KMS-11 (cell line): Measurements from ENCODE around the gene C9orf85.

Experiments
- H2AFZ ChIP-seq: fragments of 200-600 bp; sonication (generic); 2 replicates; pipeline ENCODE4 v1.6.1; 2016; ENCODE audit warnings: antibody characterized with exemption, mixed run types, low read depth
- H3K27ac ChIP-seq: fragments of 200-600 bp; sonication (generic); 2 replicates; pipeline ENCODE4 v1.6.1; 2016; ENCODE audit warnings: mild to moderate bottlenecking, mixed run types
- H3K27me3 ChIP-seq: fragments of 200-600 bp; sonication (generic); 2 replicates; pipeline ENCODE4 v1.6.1; 2017; ENCODE audit warnings: mild to moderate bottlenecking, low read depth, mixed run types, moderate library complexity; ENCODE audit not compliant: insufficient read depth
- H3K36me3 ChIP-seq: fragments of 200-600 bp; sonication (generic); 2 replicates; pipeline ENCODE4 v1.6.1; 2017; ENCODE audit warnings: mild to moderate bottlenecking, mixed run types; ENCODE audit not compliant: insufficient read depth
- H3K4me1 ChIP-seq: fragments of 200-600 bp; sonication (generic); 2 replicates; pipeline ENCODE4 v1.6.1; 2016; ENCODE audit warnings: mild to moderate bottlenecking, low read depth, mixed run types; ENCODE audit not compliant: poor library complexity, severe bottlenecking
- H3K4me2 ChIP-seq: fragments of 200-600 bp; sonication (generic); 2 replicates; pipeline ENCODE4 v1.7.0; 2016; ENCODE audit warnings: mild to moderate bottlenecking, mixed run types
- H3K4me3 ChIP-seq: fragments of 200-600 bp; sonication (generic); IDR thresholded peaks from 2 replicates; pipeline ENCODE4 v1.6.1; 2017; ENCODE audit warnings: low read depth, low read length, mixed read lengths; ENCODE audit not compliant: insufficient read depth
- H3K79me2 ChIP-seq: fragments of 200-600 bp; sonication (generic); 2 replicates; pipeline ENCODE4 v1.6.1; 2016; ENCODE audit warnings: low read depth, mixed run types; ENCODE audit not compliant: insufficient read depth
- H3K9ac ChIP-seq: fragments of 200-600 bp; sonication (generic); 2 replicates; pipeline ENCODE4 v1.6.1; 2016; ENCODE audit warnings: mild to moderate bottlenecking, mixed run types
- H4K20me1 ChIP-seq: fragments of 200-600 bp; sonication (generic); 2 replicates; pipeline ENCODE4 v1.6.1; 2016; ENCODE audit warnings: mild to moderate bottlenecking, mixed run types; ENCODE audit not compliant: insufficient read depth
- TF ChIP-seq, protein P1 (sequence below): fragments of 200-600 bp; sonication (generic); conservative IDR thresholded peaks from 2 replicates; pipeline ENCODE4 v1.6.1; 2017; ENCODE audit warnings: low read depth, mild to moderate bottlenecking, antibody characterized with exemption, low read length, moderate library complexity, mixed read lengths

The C9orf85 gene

DNA sequence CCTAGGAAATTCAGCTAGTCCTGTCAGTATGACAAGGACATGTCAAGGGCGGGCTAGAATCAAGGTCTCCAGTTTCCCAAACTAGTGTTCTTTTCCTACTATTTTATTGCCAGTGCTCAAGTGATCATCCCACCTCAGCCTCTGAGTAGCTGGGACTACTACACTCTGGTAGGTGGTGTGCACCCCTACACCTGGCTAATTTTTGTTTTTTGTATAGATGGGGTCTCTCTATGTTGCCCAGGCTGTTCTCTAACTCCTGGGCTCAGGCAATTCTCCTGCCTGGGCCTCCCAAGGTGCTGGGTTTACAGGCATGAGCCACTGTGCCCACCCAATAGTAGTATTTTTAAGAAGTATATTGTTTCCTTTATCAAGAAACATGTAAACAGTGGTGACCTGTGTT lies 54.0 kb downstream of the C9orf85 start:
- Histone ChIP-seq H3K36me3 (no peaks in the 10 kb centered on the region), H3K9ac (no peak overlapping the region), H3K4me2 (no peak overlapping the region), H3K79me2 (no peaks in the 10 kb centered on the region), H3K27ac (no peak overlapping the region), H3K27me3 (no peaks in the 10 kb centered on the region), H4K20me1 (no peaks in the 10 kb centered on the region), H3K4me3 (no peak overlapping the region), H3K4me1 (no peaks in the 10 kb centered on the region), H2AFZ (no peak overlapping the region)
- TF ChIP-seq, protein P1, sequence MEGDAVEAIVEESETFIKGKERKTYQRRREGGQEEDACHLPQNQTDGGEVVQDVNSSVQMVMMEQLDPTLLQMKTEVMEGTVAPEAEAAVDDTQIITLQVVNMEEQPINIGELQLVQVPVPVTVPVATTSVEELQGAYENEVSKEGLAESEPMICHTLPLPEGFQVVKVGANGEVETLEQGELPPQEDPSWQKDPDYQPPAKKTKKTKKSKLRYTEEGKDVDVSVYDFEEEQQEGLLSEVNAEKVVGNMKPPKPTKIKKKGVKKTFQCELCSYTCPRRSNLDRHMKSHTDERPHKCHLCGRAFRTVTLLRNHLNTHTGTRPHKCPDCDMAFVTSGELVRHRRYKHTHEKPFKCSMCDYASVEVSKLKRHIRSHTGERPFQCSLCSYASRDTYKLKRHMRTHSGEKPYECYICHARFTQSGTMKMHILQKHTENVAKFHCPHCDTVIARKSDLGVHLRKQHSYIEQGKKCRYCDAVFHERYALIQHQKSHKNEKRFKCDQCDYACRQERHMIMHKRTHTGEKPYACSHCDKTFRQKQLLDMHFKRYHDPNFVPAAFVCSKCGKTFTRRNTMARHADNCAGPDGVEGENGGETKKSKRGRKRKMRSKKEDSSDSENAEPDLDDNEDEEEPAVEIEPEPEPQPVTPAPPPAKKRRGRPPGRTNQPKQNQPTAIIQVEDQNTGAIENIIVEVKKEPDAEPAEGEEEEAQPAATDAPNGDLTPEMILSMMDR: no peak

DNA sequence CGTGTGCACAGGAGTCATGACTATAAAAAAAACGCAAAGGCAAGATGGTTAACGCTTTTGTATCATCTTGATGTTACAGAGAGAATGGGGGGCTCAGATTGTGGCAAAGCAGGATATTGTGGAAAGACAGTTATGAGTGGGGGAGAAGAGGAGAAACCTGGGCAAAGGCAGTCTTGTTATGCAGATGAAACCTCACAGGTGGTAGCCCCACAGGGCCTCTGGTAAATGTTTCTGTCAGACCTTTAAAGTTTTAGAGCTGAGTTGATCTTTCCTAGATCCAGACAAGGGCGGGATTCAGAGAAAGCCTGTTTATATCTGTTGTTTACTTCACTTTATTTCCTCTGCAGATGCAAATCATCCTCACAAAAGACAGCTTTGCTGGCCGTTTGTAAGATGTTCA lies 55.2 kb downstream of the C9orf85 start:
- H3K4me2 ChIP-seq: no peak overlapping the region
- no peak overlapping the region for H3K9ac ChIP-seq
- H4K20me1 ChIP-seq: no peaks in the 10 kb centered on the region

DNA sequence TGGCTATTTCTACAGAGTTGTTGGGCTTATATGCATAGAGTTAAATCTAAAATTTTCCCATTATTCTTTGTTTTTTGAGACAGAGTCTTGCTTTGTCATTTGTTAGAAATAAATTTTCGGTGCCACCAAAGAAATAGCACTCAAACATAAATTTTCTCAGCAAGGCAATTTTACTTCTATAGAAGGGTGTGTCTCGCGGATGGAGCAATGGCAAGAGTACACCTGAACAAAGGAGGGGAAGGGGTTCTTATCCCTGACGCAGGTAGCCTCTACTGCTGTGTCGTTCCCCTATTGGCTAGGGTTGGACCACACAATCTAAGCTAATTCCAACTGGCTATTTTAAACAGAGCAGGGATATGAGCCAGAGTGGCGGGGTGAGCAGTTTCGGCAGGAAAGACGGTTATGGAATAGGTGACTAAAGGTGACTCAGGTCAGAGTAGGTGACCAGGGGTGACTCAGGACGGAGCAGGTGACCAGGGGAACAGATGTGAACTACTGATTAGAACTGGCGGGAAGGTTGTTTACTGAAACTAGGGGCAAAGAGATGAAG lies 57.2 kb downstream of the C9orf85 start:
- TF ChIP-seq, protein P1: no peak
- no peaks in the 10 kb centered on the region for H3K27me3 ChIP-seq
- H3K27ac ChIP-seq: no peak overlapping the region
- H3K79me2 ChIP-seq: no peaks in the 10 kb centered on the region
- H3K4me3 ChIP-seq: no peak overlapping the region
- H4K20me1 ChIP-seq: no peaks in the 10 kb centered on the region
- H3K36me3 ChIP-seq: no peaks in the 10 kb centered on the region
- no peak overlapping the region for H3K9ac ChIP-seq
- no peak overlapping the region for H3K4me2 ChIP-seq
- H2AFZ ChIP-seq: no peak overlapping the region
- no peaks in the 10 kb centered on the region for H3K4me1 ChIP-seq

More for the DNA sequence above, 55.2 kb downstream of the C9orf85 start:
- H3K4me3 ChIP-seq: no peak overlapping the region
- H3K27ac ChIP-seq: no peak overlapping the region
- no peaks in the 10 kb centered on the region for H3K79me2 ChIP-seq
- TF ChIP-seq, protein P1: no peak
- H3K4me1 ChIP-seq: no peaks in the 10 kb centered on the region
- no peak overlapping the region for H2AFZ ChIP-seq
- no peaks in the 10 kb centered on the region for H3K27me3 ChIP-seq
- no peaks in the 10 kb centered on the region for H3K36me3 ChIP-seq

DNA sequence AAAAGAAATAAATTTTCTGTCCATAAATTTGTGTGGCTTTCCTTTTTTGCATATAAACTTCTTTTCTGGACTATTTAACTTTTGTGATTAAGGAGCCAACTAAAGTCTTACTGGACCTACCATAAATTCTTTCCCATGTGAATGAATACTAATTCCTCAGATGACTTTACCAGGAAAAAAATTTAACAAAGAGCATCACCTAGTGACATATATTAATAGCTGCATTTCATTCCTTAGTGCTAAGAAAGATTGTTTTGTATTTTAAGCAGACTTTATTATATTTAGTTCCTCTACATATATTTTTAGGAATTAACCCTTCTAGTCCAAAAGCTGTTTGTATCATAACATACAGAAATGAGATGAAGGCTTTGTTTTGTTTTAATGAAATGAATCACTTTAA lies 64.4 kb downstream of the C9orf85 start:
- Histone ChIP-seq H3K4me1 (no peaks in the 10 kb centered on the region), H3K27me3 (no peaks in the 10 kb centered on the region), H3K9ac (no peak overlapping the region), H3K27ac (no peak overlapping the region), H2AFZ (no peak overlapping the region), H3K4me2 (no peak overlapping the region), H4K20me1 (no peaks in the 10 kb centered on the region), H3K36me3 (no peaks in the 10 kb centered on the region), H3K79me2 (no peaks in the 10 kb centered on the region), H3K4me3 (no peak overlapping the region)
- TF ChIP-seq, protein P1: no peak
